ENCODE data around the gene ZNF343. TPM values are rescaled to one million over a fixed set of nuclear protein-coding genes. Genes with fewer than 3 reads are reported as not detected.
A peak's percentile ranks its signal among the peaks of the same experiment; 100 is the strongest.

The ZNF343 gene
- total and polyA plus RNA-seq, 10 of the 15 experiments (the other 5 are each of a cell fraction or from before 2014, with no cell fraction given), result 1.3 to 11.1 (median 9.0) TPM

DNA sequence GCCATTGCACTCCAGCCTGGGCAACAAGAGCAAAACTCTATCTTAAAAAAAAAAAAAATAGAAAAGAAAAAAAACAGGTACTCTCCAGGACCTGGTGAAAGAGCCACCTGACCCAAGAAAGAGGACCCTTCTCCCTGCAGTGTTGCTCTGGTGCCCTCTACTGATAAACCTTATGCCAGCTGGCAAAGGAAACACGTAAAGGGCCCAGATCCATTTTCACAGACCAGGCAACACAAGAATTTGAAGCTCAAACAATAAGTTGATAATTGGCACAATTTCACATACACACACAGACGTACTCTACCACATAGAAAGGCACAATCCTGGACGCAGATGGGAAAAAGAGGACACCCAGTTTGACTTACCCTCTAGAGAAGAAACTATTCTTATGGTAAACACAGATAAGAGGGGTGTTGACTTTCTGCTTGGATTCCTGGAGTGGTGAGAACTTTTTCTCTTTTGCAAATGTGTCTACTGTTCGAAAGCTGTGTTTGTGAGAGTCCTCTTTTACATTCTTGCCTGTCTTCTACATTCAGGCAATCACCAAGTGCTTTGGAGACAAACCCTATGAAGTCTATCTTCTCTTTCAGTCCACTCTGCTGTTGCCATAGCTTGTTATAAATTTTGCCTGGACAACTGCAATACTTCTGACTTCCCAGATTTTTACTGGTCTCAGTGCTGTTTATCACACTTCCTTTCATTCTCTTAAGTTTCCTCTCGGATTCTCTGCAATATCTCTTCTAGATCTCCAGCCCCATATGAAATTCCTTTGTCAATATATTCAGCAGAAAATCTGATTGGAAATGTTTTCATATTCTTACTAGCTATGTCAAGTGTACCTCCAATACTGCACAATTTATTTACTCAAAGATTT is 31.7 kb downstream of the ZNF343 start:
- Histone ChIP-seq H3K27me3 (replicated peaks in 1 of 2; ENCODE audit: control insufficient read depth in 2 of 2, insufficient read depth in 2 of 2, low read length in 1 of 2) (no peaks in the 10 kb centered on the region), H3K79me2 (ENCODE audit: control insufficient read depth, insufficient read depth, low read length) (no peaks in the 10 kb centered on the region), H2AFZ (ENCODE audit: control insufficient read depth, low read depth, low read length) (no peak overlapping the region), H3K36me3 (ENCODE audit: control insufficient read depth in 2 of 2, insufficient read depth in 2 of 2, low read length in 1 of 2) (peaks cover 0 to 3% of the 10 kb centered on the region in 2 experiments; a peak in 3 of 4 replicates), H3K9ac (ENCODE audit: control insufficient read depth, insufficient read depth, low read length) (no peak overlapping the region), H3K27ac (ENCODE audit: control insufficient read depth, insufficient read depth) (no peak overlapping the region), H3K9me3 (replicated peaks; ENCODE audit: control insufficient read depth, insufficient read depth, low read length) (no peaks in the 10 kb centered on the region), H3K4me3 (no peak overlapping the region), H3K4me2 (ENCODE audit: control insufficient read depth, insufficient read depth) (no peak overlapping the region), H3K4me1 (ENCODE audit: control insufficient read depth, insufficient read depth, low read length) (no peaks in the 10 kb centered on the region), H4K20me1 (ENCODE audit: control insufficient read depth, insufficient read depth) (no peaks in the 10 kb centered on the region)
- CTCF ChIA-PET, result interaction anchor here (0.6 to 5.6 kb wide), 6 partner anchors 10 to 170 kb away, joined by 3 to 28 read pairs (median 4); no protein-coding TSS in a partner anchor
- RAD21 ChIA-PET (ENCODE audit: unreplicated experiment), result no interaction called here
- no TSS peak for BruUV-seq (replicated peaks)
- TF ChIP-seq, protein P1, sequence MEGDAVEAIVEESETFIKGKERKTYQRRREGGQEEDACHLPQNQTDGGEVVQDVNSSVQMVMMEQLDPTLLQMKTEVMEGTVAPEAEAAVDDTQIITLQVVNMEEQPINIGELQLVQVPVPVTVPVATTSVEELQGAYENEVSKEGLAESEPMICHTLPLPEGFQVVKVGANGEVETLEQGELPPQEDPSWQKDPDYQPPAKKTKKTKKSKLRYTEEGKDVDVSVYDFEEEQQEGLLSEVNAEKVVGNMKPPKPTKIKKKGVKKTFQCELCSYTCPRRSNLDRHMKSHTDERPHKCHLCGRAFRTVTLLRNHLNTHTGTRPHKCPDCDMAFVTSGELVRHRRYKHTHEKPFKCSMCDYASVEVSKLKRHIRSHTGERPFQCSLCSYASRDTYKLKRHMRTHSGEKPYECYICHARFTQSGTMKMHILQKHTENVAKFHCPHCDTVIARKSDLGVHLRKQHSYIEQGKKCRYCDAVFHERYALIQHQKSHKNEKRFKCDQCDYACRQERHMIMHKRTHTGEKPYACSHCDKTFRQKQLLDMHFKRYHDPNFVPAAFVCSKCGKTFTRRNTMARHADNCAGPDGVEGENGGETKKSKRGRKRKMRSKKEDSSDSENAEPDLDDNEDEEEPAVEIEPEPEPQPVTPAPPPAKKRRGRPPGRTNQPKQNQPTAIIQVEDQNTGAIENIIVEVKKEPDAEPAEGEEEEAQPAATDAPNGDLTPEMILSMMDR (IDR thresholded peaks at IDR 0.05 in 2 of 3, conservative IDR thresholded peaks at IDR 0.05 in 1 of 3; ENCODE audit: control insufficient read depth in 2 of 3, extremely low read depth in 1 of 3, insufficient read depth in 1 of 3, low read depth in 3 of 3, low read length in 3 of 3), result peak; percentile 17 to 37 (median 21); a peak in 2 of 6 replicates
- no peak for TF ChIP-seq IKZF2 (IDR thresholded peaks at IDR 0.05)
- intact Hi-C loops (cut with micrococcal nuclease; ENCODE audit: unreplicated experiment) (no loop called here), in situ Hi-C loops (cut with MboI) (no loop called here)
- 86% methylated on average over 5 of the region's 5 CpGs for WGBS (ENCODE audit: insufficient coverage, insufficient replicate concordance, low lambda C conversion rate, missing lambda C conversion rate)
- SMC1A ChIA-PET (ENCODE audit: uncharacterized antibody, unreplicated experiment), result interaction anchor here (0.7 to 1.2 kb wide), 2 partner anchors 10 to 161 kb away, joined by 3 to 4 read pairs; no protein-coding TSS in a partner anchor
- FAIRE-seq (no peak), DNase-seq (ENCODE audit: low read depth, low spot score) (no peak), ATAC-seq (peak; percentile 54; the same call in 1 of the 3 replicates)
- POLR2A ChIA-PET, result interaction anchor here (0.5 kb wide), 2 partner anchors 244 to 423 kb away, joined by 4 read pairs; no protein-coding TSS in a partner anchor
